EH (cell line): ENCODE data around the gene PPT1.

Source experiments
- DNase-seq: peaks from one replicate; pipeline ENCODE4 v3.0.0-alpha.2; 2015; ENCODE audit warnings: low read depth

The PPT1 gene

GRCh38 chr1:40092706-40093639, 4.1 kb downstream of the PPT1 start:
- peak; percentile 19 for DNase-seq

GRCh38 chr1:40092241-40092640, 4.8 kb downstream of the PPT1 start:
- DNase-seq = no peak

- peak; percentile 32 for DNase-seq
Measured at GRCh38 chr1:40090652-40091355, 6.2 kb downstream of the PPT1 start.

DNA sequence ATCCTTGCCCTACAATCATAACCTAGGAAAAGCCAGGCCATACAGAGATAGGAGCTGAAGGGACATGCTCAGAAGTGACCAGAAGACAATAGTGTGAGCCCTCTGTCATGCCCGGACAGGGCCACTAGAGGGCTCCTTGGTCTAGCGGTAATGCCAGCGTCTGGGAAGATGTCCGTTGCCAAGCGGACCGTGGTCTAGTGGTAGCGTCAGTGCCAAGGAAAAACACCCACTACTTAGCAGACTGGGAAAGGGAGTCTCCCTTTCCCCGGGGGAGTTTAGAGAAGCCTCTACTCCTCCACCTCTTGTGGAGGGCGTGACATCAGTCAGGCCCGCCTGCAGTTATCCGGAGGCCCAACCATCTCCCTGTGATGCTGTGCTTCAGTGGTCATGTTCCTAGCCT, 12.3 kb downstream of the PPT1 start:
- peak; percentile 76 for DNase-seq

- no peak for DNase-seq
Measured at GRCh38 chr1:40081871-40082270, 15.2 kb downstream of the PPT1 start.

- no peak for DNase-seq
Measured at GRCh38 chr1:40079774-40080400, 17.2 kb downstream of the PPT1 start.

- DNase-seq = peak; percentile 71
Measured at GRCh38 chr1:40078512-40079333, 18.3 kb downstream of the PPT1 start.

DNA sequence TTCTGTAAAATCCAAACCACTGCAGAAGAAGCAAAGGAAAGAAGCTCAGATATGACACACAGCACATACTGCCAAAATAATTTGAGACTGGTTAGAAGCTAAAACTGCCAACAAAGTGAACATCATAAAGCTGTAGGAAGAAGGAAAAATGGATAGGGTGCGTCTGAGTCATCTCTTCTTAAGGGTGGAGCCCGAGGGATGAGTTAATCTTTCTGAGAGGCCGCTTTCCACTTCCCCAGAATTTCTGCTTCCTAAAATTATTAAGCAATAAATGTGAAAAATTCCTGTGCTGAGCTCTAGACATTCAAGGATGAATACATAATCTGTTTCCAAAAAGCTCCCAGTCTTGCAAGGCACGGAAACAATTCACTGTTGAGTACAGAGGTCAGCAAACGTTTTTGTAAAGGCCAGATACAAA, 20.1 kb downstream of the PPT1 start:
- peak; percentile 89 for DNase-seq

DNA sequence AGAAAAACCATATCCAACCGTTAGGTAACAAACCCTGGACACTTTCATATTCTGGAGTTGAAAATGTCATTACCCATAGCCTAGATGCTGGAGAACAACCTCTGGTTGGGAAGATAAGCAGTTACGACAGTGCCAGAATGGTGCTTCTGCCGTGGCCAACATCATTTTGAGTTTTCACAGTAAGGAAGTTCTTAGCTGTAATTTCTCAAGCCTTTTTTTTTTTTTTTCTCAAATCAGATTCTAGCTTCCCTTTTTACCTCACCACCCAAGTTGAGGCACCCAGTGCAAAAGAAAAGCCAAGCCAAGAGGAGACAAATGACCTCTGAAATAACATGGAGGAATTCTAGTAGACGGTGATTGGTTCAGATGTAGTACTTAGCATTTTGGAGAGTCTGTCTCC, 21.8 kb downstream of the PPT1 start:
- DNase-seq = no peak

DNA sequence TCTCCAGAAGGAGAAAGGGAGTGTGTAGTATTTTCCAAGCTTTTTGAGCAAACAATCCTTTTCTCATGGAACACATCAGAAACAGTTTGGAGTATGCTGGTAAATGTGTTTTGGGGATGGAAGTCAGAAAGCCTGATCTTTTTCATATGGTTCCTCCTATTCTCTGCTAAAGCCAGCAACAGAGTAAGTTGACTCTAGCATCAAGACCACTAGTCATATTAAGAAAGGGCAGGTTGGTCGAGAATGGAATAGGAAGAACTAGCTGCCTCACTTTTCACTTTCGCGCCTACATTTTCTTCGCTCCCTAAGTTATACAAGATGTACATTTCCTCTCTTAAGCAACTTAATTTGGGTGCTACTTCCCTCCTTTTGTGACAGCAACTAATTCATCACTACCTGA, 24.0 kb downstream of the PPT1 start:
- DNase-seq = no peak

GRCh38 chr1:40072142-40072541, 24.9 kb downstream of the PPT1 start:
- no peak for DNase-seq

DNA sequence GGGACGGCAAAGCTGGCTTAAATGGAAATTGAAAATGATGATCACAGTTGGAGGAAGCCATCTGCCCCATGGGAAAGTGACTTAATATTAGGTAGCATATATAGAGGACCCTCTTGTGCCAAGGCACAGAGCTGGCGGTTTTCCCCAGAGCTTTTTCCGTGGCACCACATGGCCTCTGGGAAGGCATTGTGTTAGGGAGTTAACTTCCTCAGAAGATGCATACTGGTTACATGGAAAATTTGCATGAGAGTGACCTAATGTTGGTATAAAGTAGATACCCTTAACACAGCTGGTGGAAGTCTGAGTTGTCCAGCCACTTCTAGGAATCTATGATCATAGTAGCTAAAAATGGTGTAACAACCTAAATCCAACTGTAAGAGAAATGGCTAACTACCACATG, 29.2 kb downstream of the PPT1 start:
- no peak for DNase-seq

GRCh38 chr1:40067023-40067422, 30.0 kb downstream of the PPT1 start:
- DNase-seq = peak; percentile 35

GRCh38 chr1:40064797-40065499, 32.1 kb downstream of the PPT1 start:
- no peak for DNase-seq

GRCh38 chr1:40059960-40060750, 36.9 kb downstream of the PPT1 start:
- DNase-seq = no peak

GRCh38 chr1:40059338-40059959, 37.6 kb downstream of the PPT1 start:
- DNase-seq = peak; percentile 71

DNA sequence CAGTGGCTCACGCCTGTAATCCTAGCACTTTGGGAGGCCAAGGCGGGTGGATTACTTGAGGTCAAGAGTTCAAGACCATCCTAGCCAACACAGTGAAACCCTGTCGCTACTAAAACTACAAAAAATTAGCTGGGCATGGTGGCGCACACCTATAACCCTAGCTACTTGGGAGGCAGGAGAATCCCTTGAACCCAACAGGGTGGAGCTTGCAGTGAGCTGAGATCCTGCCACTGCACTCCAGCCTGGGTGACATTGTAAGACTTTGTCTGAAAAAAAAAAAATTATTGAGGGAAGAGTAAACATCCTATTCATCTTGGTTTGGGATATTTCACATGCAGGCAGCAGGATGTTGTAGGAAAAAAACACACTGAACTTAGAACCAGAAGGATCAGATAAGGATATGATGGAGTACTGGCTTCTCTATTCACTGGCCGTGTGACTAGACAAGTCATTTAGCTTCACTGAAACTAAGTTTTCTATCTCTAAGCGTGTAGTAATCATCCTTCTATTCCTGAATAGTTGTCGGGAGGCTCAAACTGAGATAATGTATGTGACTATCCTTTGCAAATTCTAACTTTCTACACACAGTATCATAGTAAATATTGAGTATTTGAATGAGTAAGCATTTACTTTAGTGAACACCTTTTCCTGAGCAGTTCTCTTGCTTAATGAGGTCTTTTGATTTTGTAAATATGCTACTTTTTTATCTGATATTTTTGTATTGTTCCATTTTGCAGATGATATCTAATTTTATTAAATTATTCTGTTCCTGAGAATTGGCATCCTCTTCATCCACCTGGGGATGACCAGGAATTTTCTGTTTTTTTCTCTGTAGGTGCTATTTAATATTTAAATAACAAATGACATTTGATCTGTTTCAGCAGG, 38.4 kb downstream of the PPT1 start:
- peak; percentile 35 for DNase-seq

DNA sequence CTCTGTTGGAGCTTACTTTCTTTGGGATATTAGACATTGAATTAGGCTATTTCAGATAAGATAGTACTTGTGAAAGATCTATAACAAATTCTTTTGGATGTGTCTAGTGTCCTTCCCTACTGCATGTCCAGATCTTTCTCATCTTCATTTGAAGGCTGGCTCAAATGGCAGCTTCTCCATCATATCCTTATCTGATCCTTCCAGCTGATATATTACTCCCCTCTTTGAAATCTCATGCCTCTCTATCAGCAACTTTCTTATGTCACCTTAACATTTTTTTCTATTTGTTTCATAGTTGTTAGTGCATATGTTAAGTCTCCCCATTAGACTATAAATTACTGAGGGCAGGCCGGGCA, 39.0 kb downstream of the PPT1 start:
- no peak for DNase-seq
